ENCODE results near the gene MYD88.
"Not testable (repeated sequence)": the region's sequence is repeated elsewhere in the genome, so short reads cannot be mapped to it uniquely, and the experiment has no call there.

Gene MYD88

GRCh38 chr3:38146504-38146903 lies 8.0 kb downstream of the MYD88 start:
- DNase-seq, result no peak

GRCh38 chr3:38147421-38147820 lies 9.0 kb downstream of the MYD88 start:
- DNase-seq, result no peak

- DNase-seq, result no peak
Measured at GRCh38 chr3:38148311-38148882, 9.9 kb downstream of the MYD88 start.

- DNase-seq, result no peak
Measured at GRCh38 chr3:38149708-38150107, 11.2 kb downstream of the MYD88 start.

GRCh38 chr3:38150780-38151528 lies 12.5 kb downstream of the MYD88 start:
- DNase-seq, result no peak

GRCh38 chr3:38151667-38152265 lies 13.3 kb downstream of the MYD88 start:
- DNase-seq, result peak; percentile 41

DNA sequence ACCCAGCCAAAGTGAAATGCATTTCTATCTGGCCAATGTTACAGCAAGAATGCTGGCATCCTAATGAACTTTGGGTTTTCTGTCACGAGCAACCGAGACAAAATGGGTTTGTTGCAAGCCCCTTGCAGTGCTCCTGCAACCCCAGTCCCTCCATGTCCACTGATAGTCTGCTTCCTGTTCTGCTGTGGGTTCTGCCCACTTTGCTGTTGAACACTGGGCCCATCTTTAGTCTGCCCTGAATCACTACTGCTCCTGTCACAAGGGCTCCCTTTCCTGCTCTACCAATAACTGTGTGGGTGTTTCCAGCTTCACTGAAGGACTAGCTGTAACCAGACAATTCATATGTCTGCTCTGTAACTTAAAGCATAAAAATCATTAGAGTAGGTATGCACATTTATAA lies 14.1 kb downstream of the MYD88 start:
- no peak for DNase-seq

DNA sequence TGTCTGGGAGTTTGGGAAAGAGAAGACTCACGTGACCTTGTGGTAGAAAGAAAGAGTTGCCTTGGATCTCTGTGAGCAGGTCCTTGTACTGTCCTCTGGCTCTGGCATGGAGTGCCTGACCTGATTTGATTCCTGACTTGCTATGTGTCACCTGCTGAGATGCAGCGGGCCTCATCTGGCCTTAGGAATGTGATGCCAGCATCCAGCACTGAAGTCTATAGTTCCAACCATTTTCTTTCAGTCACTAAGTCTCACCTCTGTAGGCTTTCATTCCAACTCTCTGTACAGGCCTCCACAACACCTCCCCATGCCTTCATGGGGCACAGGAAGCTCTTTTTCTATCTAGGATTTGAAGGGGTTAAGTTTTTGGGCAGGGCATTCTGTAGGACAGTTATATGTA lies 14.8 kb downstream of the MYD88 start:
- no peak for DNase-seq

DNA sequence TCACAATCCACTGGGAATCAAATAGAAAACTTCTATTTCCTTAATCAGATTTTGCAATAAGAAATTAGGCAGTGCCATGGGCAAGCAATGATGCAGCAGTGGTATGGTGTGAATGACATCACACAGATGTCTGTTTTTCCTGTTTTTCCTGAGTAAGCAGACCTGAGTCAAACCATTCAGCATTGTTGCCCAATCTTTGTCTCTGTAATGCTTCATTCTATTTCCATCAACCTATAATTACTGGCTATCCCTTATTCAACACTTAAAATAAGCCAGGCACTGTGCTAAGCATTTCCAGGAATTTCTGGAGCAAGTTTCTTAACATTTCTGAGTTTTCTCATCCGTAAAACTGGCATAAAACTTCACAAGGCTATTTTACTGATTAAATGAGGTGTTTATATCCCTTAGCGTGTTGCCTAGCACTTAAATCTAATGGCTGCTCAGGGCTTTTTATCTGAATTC lies 15.6 kb downstream of the MYD88 start:
- DNase-seq, result no peak

GRCh38 chr3:38154625-38155255 lies 16.3 kb downstream of the MYD88 start:
- no peak for DNase-seq

GRCh38 chr3:38155825-38156224 lies 17.4 kb downstream of the MYD88 start:
- DNase-seq, result no peak

DNA sequence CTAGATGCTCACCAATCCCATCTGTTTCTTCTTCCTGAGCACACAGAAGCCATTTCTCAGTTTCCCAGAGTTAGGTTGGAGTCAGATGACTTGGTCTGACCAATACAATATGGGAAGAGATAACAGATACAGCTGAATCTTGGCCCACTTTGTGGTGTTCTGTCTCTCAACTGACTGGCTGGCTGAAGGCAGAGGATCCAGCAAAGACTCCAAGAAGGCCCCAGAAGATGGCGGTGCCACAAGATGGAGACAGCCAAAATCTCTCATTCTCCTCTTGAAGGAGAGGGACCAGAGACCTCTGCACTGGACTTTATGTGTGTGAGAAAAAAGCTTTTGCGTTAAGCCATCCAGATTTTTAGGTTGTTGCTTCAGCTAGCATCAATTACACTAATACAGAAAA lies 18.7 kb downstream of the MYD88 start:
- DNase-seq, result no peak

GRCh38 chr3:38157595-38157994 lies 19.1 kb downstream of the MYD88 start:
- no peak for DNase-seq

- DNase-seq, result no peak
Measured at GRCh38 chr3:38158472-38158871, 20.0 kb downstream of the MYD88 start.

GRCh38 chr3:38160704-38161103 lies 22.2 kb downstream of the MYD88 start:
- DNase-seq, result not testable (repeated sequence)

DNA sequence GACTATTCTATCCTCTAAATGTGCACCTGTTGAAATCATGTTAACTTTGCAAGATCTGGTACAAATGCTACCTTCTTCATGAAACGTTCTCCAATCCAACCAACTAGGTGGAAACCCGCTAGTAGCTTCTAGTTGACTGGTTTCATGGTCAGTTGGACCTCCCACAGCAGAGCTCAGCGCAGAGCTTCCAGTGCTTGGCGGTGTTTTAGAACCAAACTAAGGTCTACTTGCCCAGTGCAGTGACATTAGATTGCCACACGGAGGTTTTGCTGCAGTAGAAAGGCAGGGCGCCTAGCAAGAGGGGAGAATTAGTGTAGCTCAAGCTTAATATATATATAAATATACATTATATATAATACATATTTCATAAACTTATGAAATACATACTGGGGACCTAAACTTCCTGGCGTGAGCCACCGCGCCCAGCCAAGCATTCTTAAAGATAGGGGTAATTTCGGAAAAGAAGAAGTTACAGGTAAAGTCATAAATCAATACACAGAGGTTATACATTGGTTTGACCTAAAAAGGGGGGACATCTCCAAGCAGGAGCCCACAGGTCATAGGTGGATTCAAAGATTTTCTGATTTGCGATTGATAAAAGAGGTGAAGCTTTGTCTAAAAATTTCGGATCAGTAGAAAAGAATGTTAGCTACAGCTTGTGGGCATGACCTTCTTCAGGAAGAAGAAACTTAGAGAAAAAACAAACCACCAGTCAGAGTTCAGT lies 24.8 kb downstream of the MYD88 start:
- peak; percentile 31 for DNase-seq

DNA sequence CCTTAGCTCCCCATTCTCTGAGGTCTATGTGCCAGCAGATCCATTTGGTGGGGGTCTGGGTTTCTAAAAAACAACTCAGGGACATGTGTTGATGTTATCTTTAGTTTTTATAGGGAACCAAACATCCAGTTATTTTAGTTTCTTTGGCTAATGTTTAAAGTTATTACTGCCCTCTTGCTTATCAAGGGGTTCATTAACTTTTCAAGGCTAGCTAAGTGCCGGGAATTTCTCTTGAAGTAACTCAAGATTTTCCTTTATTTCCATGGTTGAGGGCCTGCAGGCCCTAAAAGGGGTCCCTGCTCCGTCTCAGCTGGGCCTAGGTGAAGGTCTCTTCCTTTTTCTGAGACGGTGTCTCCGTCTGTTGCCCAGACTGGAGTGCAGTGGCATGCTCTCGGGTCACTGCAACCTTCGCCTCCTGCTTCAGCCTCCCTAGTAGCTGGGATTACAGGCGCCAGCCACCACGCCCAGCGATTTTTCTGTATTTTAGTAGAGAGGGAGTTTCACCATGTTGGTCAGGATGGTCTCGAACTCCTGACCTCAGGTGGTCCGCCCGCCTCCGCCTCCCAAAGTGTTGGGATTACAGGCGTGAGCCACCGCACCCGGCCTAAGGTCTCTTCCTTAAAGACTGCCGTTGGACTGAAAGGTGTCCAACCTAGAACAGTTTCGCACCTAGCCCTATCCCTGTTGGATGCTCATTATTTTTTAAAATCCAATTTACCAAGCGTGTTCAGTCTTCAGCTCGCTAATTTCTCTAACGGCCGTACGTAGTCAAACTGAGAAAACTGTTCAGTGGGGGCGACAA lies 25.6 kb downstream of the MYD88 start:
- DNase-seq, result no peak

DNA sequence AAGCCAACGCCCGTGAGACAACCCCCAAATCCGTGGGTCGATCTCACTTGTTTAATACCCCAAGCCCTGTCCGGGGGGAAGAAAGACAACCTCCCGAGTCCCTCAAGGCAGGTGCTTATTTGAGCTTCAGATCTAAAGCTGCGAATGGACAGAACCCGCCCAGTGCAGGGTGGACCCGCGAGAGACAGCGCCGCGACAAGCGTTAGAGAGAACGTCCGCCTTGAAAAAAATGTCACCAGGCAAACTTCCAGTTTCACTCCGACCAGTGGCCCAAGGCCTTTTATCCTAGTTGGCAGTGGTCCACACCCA lies 26.1 kb downstream of the MYD88 start:
- no peak for DNase-seq

GRCh38 chr3:38164952-38165721 lies 26.7 kb downstream of the MYD88 start, which contains the start of gene OXSR1:
TSS of gene OXSR1 (plus strand) at chr3:38165537. CDS start at chr3:38165877, 340 bp downstream.
- DNase-seq, result peak; percentile 98

DNA sequence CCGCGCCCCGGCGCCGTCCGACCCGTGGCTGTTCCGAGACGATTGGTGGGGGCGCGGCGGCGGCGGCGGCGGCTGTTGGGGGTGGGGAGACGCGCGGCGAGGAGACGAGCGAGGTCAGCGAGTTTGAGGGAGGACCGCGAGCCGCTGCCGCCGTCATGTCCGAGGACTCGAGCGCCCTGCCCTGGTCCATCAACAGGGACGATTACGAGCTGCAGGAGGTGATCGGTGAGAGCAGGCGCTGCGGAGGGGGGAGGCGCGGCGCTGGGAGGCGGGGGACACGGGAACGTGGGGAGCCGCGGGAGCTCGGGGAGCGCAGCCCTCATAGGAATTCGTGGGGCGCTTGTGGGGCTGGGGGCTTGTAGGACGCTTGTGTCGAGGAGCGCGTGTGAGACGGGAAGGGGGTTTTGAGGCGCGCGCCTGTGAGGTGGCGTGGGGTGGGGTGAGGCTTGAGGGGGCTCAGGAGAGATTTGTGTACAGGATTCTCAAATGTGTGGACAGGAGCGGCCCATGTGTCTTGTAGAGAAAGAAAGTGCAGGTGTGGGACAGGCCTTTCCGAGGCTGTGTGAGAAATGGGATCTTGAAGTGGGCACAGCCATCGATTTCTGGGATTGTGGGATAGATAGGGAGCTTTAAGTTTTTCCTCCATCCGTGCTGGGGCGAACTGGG lies 27.4 kb downstream of the MYD88 start:
- DNase-seq, result no peak

DNA sequence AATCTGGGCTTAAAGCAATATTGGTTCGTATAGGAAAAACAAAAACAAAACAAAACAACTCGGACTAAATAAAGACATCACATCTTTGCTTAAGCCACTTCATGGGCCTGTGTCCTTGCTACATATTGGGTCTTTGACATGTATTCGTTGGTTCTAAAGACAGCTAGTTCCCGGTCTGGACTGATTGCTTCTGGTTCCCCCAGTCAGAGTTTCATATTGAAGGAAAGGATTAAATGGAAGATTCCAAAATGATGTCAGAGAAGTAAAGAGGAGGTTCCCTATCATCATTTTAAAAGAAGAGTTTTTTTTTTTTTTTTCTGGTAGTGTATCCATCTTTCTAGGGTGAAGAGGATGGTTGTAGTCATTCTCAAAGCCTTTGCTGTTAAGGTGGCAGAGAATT lies 29.1 kb downstream of the MYD88 start:
- DNase-seq, result no peak
